HG03575 (cell line): Measurements from ENCODE around the gene RGS6.

ENCODE experiments used
- ATAC-seq: cut with Tn5 transposase; IDR thresholded peaks from one replicate; pipeline ENCODE4 v1.9.1; 2021; ENCODE audit not compliant: unreplicated experiment, insufficient number of reproducible peaks, low FRiP score; ENCODE audit errors: extremely low read depth

The RGS6 gene

GRCh38 chr14:72562300-72562699, 630.1 kb downstream of the RGS6 start:
- no peak for ATAC-seq

GRCh38 chr14:72563676-72564075, 631.4 kb downstream of the RGS6 start:
- ATAC-seq: no peak

- ATAC-seq: no peak
These were observed 632.9 kb downstream of the RGS6 start for GRCh38 chr14:72565149-72565559.

- no peak for ATAC-seq
These were observed 633.7 kb downstream of the RGS6 start for GRCh38 chr14:72565917-72566316.

- ATAC-seq: no peak
These were observed 635.0 kb downstream of the RGS6 start for GRCh38 chr14:72567226-72567625.

GRCh38 chr14:72568296-72568992, 636.2 kb downstream of the RGS6 start:
- no peak for ATAC-seq

GRCh38 chr14:72573725-72574417, 641.6 kb downstream of the RGS6 start:
- ATAC-seq: no peak

- ATAC-seq: no peak
These were observed 642.5 kb downstream of the RGS6 start for GRCh38 chr14:72574715-72575114.

GRCh38 chr14:72576258-72576657, 644.0 kb downstream of the RGS6 start:
- ATAC-seq: no peak

GRCh38 chr14:72577521-72577920, 645.3 kb downstream of the RGS6 start:
- ATAC-seq: no peak

GRCh38 chr14:72578514-72578913, 646.3 kb downstream of the RGS6 start:
- ATAC-seq: no peak

- no peak for ATAC-seq
These were observed 650.4 kb downstream of the RGS6 start for GRCh38 chr14:72582582-72582981.

- ATAC-seq: no peak
These were observed 651.4 kb downstream of the RGS6 start for GRCh38 chr14:72583316-72584272.

- ATAC-seq: no peak
These were observed 656.3 kb downstream of the RGS6 start for GRCh38 chr14:72588521-72588920.

GRCh38 chr14:72589652-72590051, 657.4 kb downstream of the RGS6 start:
- no peak for ATAC-seq

- ATAC-seq: no peak
These were observed 658.3 kb downstream of the RGS6 start for GRCh38 chr14:72590577-72590976.

- no peak for ATAC-seq
These were observed 659.2 kb downstream of the RGS6 start for GRCh38 chr14:72591391-72591790.

GRCh38 chr14:72594099-72594901, 662.1 kb downstream of the RGS6 start:
- no peak for ATAC-seq
